Measurements from ENCODE around the gene TERC.

DNA sequence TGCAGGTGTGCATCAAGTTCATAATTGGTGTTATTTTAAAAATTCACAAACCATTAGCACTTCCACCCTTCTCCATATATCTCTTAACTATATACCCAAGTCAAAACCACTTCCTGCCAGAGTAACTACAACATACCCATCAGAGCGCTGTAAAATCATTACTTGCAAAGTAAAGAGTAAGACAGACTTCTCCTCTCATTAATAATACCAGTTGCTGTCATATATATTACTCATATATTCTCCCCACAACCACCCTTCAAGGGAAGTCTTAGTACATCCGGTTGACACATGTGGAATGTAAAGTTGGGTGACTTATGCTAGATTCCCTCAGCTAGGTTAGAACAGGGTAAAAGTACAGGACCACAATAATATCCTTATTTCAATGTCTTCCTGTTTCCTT is 5.6 kb downstream of the TERC start:
- no peak for TF ChIP-seq TAF1 (IDR thresholded peaks at IDR 0.05; ENCODE audit: borderline replicate concordance, insufficient read depth, low read length)
- TF ChIP-seq, protein P1, sequence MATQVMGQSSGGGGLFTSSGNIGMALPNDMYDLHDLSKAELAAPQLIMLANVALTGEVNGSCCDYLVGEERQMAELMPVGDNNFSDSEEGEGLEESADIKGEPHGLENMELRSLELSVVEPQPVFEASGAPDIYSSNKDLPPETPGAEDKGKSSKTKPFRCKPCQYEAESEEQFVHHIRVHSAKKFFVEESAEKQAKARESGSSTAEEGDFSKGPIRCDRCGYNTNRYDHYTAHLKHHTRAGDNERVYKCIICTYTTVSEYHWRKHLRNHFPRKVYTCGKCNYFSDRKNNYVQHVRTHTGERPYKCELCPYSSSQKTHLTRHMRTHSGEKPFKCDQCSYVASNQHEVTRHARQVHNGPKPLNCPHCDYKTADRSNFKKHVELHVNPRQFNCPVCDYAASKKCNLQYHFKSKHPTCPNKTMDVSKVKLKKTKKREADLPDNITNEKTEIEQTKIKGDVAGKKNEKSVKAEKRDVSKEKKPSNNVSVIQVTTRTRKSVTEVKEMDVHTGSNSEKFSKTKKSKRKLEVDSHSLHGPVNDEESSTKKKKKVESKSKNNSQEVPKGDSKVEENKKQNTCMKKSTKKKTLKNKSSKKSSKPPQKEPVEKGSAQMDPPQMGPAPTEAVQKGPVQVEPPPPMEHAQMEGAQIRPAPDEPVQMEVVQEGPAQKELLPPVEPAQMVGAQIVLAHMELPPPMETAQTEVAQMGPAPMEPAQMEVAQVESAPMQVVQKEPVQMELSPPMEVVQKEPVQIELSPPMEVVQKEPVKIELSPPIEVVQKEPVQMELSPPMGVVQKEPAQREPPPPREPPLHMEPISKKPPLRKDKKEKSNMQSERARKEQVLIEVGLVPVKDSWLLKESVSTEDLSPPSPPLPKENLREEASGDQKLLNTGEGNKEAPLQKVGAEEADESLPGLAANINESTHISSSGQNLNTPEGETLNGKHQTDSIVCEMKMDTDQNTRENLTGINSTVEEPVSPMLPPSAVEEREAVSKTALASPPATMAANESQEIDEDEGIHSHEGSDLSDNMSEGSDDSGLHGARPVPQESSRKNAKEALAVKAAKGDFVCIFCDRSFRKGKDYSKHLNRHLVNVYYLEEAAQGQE (IDR thresholded peaks at IDR 0.05; ENCODE audit: insufficient read depth in 1 of 2, low read depth in 2 of 2, low read length in 2 of 2): no peak

All from PFSK-1 (cell line).